ENCODE measurements around the gene CYB5A.

- no peak for TF ChIP-seq POLR2AphosphoS5 (IDR thresholded peaks at IDR 0.05)
- TF ChIP-seq CTCF (IDR thresholded peaks at IDR 0.05) = no peak
These were observed 3.0 kb downstream of the CYB5A start for GRCh38 chr18:74288730-74289129.
